Stimulated activated CD8-positive, alpha-beta memory T cell treated with anti-CD3 and anti-CD28 coated beads, Interleukin-12 subunit alpha, Interleukin-12 subunit beta, amount 100 ng/mL, for 24 hours (primary cell): ENCODE data around the gene TMEM205.
"Not testable (repeated sequence)": the region's sequence is repeated elsewhere in the genome, so short reads cannot be mapped to it uniquely, and the experiment has no call there.

Experiments
- DNase-seq: peaks from one replicate; pipeline ENCODE4 v3.0.0-alpha.2; 2020; ENCODE audit errors: extremely low read depth

TMEM205 gene

DNA sequence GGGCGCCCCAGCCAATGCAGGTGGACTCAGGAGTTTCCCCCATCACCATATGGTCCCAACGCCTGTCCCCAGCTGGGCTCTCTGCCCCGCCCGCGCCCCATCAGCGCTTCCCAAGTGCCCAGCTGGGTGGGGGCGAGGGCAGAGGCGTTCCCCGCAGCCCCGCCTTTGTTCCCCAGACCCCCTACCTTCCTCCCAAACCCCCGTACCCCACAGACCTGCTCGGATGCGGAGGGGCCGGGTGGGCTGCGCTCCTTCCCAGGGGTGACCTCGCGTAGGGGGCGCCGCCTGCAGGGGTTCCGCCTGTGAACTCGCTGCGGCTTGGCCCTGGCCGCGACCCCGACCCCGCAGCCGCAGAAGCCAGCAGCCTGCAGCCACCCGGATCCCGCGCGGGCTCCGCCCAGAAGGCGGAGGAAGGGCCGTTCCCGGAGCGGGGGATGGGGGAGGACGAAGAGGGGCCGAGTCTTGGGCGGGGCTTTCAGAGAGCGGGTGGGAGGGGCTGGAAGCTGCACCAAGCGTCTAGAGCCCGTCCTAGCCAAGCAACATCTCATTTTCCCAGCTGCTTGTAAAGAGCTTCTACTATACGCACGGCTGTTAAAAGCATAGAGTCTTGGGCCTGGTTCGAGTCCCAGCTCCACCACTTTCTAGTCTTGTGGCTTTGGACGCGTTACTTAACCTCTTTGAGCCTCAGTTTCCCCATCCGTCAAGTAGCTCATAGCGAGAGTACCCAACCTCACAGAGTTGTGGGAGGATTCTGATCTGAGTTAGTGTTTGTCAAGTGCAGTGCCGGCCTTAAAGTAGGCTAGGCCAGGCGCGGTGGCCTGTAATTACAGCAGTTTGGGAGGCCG lies 6.6 kb downstream of the TMEM205 start, which contains the start of gene RAB3D:
Gene RAB3D, minus strand, starts transcription at position 404 of the 845 bp plus-strand sequence. CDS start 2,258 bp downstream, outside the sequence.
- DNase-seq = peak; percentile 63

DNA sequence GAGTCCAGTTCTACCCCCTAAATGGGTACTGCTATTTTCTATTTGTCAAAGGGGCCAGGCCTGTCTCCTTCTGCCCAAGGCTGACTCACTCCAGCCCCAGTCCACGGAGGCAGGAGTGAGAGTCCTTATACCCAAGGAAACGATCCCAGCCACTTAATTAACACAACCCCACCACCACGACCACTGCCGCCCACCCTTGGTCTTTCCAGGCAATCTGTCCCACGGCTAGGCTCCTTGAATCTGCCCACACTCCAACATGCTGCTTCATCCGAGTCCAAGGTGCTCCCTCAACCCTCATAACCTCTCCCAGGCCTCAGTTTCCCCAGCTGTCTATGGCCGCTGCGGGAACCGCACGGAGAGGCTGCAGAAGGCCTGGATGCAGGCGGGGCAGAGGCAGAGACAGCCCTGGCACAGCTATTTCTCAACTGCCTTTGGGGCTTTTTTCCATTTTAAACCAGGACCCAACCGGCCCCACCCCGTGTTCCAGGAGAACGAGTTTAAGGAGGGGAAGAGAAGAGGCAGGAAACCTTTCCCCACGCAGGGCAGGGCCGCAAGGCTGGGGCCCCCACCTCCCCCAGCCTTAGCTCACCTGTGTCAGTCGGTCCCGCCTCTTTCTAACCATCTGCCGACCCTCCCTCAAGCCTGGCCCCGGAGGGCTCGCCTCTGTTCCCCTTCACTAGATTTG lies 7.4 kb downstream of the TMEM205 start:
- no peak for DNase-seq

GRCh38 chr19:11338121-11338520 lies 7.9 kb downstream of the TMEM205 start:
- no peak for DNase-seq

DNA sequence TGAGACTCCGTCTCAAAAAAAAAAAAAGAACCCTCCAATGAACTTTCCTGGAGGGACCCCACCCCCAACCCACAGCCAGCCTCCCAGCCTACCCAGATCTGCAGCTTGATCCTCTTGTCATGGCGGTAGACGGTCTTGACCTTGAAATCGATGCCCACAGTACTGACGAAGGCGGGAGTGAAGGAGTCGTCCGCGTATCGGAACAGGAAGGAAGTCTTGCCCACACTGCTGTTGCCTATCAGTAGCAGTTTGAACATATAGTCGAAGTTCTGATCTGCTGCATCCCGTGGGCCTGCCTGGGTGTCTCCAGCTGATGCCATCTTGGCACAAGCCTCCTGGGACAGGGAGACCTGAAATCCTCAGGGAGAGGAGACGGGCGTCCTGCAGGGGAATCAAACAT lies 9.0 kb downstream of the TMEM205 start:
- no peak for DNase-seq

GRCh38 chr19:11335449-11336146 lies 10.5 kb downstream of the TMEM205 start:
- DNase-seq = no peak

DNA sequence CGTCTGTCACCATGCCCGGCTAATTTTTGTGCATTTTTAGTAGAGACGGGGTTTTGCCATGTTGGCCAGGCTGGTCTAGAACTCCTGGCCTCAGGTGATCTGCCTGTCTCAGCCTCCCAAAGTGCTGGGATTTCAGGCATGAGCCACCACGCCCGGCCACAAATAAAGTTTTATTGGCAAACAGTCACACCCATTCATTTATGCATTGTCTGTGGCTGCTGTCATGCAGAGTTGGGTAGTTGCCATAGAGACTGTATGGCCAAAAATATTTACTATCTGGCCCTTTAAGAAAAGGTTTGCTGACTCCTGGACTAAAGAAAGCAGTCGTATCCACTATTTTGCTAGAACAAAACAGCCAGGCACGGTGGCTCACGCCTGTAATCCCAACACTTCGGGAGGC lies 12.2 kb downstream of the TMEM205 start:
- not testable (repeated sequence) for DNase-seq

DNA sequence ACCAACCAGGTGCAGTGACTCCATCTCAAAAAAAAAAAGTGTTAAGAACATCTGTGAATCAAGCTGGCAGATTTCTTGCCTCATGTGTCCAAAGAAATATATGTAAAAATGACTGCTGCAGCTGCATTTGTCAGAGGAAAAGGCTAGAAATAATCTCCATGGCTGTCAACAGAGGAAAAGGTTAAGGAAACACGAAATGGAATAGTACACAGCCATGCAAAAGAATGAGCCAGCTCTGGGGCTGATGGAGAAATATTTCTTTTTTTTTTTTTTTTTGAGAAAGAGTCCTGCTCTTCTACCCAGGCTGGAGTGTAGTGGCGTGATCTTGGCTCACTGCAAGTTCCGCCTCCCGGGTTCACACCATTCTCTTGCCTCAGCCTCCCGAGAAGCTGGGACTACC lies 13.2 kb downstream of the TMEM205 start:
- DNase-seq = no peak

DNA sequence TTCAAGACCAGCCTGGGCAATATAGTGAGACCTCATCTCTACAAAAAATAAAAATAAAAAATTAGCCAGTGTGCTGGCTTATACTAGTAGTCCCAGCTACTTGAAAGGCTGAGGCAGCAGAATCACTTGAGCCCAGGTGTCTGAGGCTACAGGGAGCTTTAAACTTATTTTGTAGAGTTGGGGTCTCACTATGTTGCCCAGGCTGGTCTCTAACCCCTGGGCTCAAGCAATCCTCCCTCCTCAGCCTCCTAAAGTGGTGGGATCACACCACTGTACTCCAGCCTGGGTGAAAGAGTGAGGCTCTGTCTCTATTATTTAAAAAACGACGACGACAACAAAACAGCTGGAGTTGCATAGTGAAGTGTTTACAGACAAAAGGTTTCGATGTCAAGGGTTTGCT lies 14.6 kb downstream of the TMEM205 start:
- DNase-seq = no peak

DNA sequence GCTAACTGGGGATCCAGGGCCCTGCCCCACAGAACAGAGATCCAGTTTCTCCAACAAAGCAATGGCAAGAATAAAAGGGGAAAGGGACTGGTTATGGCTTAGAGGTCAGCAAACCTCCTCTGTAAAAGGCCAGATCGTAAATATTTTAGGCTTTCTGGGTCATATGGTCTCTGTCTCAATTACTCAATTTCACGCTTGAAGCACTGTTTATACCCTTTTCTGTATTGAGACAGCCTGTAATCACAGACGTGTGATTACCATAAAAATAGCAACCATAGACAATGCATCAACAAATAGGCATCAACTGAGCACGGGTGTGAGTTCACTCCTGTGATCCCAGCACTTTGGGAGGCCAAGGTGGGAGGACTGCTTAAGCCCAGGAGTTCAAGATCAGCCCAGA lies 15.9 kb downstream of the TMEM205 start:
- DNase-seq = no peak

GRCh38 chr19:11325544-11325943 lies 20.5 kb downstream of the TMEM205 start:
- DNase-seq = no peak

- no peak for DNase-seq
Measured at GRCh38 chr19:11324748-11325389, 21.2 kb downstream of the TMEM205 start.

DNA sequence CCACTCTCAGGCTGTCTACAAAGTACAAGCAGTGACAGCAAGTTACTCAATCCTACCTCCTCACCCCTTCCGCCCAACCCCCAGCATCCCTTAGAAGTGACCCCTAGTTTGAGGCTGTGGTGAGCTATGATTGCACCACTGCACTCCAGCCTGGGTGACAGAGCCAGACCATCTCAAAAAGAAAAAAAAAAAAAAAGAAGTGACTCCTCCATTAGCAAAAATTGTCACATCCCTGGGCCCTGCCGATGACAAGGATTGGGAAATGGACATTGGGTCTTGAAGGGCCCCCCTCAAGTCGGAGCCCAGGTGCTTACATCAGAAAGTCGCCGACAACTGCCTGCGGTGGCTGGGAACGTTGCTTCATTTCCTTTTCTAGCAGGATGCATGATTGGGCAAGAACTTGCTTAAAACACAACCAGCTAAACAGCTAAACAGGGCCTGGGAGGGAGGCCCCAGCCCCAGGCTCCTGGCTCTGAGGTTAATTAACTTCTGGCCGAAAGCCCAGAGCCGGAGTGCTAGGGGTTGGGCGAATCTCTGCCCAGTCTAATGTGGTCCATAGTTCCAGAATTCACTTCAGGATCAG lies 21.9 kb downstream of the TMEM205 start:
- DNase-seq = no peak

DNA sequence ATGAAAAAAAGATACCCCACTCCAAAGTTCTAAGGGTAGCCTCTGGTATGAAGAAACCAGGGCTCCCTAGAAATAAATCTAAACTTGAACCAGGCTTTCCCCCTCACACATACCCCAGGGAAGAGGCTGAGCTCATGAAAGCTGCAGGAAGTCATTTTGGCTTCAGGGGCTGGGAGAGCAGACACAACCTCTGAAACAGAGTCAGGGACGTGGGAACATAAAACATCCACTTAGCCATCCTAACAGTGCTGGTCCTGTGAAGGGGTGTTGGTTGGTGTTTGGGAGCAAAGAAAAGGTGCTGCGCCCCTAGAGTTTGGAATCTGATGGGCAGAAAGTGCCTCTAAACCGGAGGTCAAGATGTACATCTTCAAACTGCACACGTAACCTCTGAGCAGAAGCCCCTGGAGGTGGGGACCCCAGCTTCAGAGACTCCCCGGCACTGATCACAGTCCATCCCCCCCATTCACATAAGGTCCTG lies 22.4 kb downstream of the TMEM205 start:
- DNase-seq = no peak

- no peak for DNase-seq
Measured at GRCh38 chr19:11322269-11323024, 23.6 kb downstream of the TMEM205 start.

- DNase-seq = no peak
Measured at GRCh38 chr19:11321191-11322126, 24.6 kb downstream of the TMEM205 start.

- DNase-seq = not testable (repeated sequence)
Measured at GRCh38 chr19:11320278-11320995, 25.6 kb downstream of the TMEM205 start.

GRCh38 chr19:11306337-11306736 lies 39.7 kb downstream of the TMEM205 start:
- DNase-seq = no peak

DNA sequence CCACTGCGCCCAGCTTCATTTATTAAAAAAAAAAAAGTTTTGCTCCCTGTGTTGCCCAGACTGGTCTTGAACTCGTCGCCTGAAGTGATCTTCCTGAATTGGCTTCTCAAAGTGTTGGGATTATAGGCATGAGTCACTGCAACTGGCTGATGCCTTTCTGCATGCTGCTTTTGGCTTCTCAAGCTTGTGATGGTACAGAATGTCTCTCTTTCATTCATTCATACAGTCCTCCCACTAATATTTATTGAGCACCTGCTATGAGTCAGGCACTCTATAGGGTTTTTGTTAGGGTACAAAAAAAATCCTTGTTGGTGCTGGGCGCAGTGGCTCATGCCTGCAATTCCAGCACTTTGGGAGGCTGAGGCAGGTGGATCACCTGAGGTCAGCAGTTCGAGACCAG lies 41.1 kb downstream of the TMEM205 start:
- no peak for DNase-seq

- no peak for DNase-seq
Measured at GRCh38 chr19:11300811-11301120, 45.3 kb downstream of the TMEM205 start.
